Measurements from ENCODE around the gene CHMP3. TPM values are rescaled to one million over a fixed set of nuclear protein-coding genes. Genes with fewer than 3 reads are reported as not detected.

The CHMP3 gene
- total RNA-seq, 1 donor from 2014 or later = 21.9 TPM

DNA sequence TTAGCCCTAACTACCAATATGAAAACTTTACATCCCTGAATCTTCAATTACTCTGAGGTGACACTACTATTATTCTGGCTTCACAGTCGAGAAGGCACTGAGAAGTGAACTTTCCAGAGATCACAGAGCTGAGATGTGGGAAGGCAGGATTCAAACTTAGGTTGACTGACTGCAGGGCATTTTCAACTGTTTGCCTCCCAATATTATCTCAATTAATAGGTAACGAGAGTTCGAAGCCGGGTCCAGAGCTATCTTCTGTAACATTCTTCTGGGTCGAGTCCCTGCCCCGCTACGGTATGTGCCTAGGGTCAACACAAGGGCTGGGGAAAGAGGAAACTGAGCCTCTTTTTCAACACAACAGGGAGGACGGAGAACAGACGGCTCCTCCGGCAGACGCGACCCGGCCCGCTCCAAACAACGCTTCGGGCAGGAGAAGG, 740 bp downstream of the CHMP3 start:
- peaks cover 11% of the 10 kb centered on the region for H3F3A ChIP-seq (ENCODE audit: low read depth)
- Mint-ChIP-seq H3K27ac (peak overlapping the region; percentile 92), H3K4me3 (peak overlapping the region; percentile 93), H3K36me3 (peaks cover 3% of the 10 kb centered on the region), H3K9me3 (no peaks in the 10 kb centered on the region), H3K27me3 (ENCODE audit: insufficient read depth, low read depth) (peaks cover 5% of the 10 kb centered on the region), H3K4me1 (peaks cover 18% of the 10 kb centered on the region)
- peak overlapping the region; percentile 98 for H2AFZ ChIP-seq (replicated peaks)
- H3K27ac ChIP-seq = peak overlapping the region; percentile 98
- peak overlapping the region; percentile 76 for H3K4me3 ChIP-seq
- H3K4me2 ChIP-seq = peak overlapping the region; percentile 88
- DNase-seq (ENCODE audit: low spot score) = no peak
- TF ChIP-seq, protein P1, sequence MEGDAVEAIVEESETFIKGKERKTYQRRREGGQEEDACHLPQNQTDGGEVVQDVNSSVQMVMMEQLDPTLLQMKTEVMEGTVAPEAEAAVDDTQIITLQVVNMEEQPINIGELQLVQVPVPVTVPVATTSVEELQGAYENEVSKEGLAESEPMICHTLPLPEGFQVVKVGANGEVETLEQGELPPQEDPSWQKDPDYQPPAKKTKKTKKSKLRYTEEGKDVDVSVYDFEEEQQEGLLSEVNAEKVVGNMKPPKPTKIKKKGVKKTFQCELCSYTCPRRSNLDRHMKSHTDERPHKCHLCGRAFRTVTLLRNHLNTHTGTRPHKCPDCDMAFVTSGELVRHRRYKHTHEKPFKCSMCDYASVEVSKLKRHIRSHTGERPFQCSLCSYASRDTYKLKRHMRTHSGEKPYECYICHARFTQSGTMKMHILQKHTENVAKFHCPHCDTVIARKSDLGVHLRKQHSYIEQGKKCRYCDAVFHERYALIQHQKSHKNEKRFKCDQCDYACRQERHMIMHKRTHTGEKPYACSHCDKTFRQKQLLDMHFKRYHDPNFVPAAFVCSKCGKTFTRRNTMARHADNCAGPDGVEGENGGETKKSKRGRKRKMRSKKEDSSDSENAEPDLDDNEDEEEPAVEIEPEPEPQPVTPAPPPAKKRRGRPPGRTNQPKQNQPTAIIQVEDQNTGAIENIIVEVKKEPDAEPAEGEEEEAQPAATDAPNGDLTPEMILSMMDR (IDR thresholded peaks at IDR 0.05) = no peak
- TF ChIP-seq EZH2 (IDR thresholded peaks at IDR 0.05) = no peak
- H3K9ac ChIP-seq = peak overlapping the region; percentile 92
- H3K36me3 ChIP-seq = no peaks in the 10 kb centered on the region
- no peaks in the 10 kb centered on the region for H3K9me3 ChIP-seq (ENCODE audit: low read depth)
- peaks cover 48% of the 10 kb centered on the region for H3K79me2 ChIP-seq (ENCODE audit: low read depth)
- H3K27me3 ChIP-seq = no peaks in the 10 kb centered on the region
- H3K4me1 ChIP-seq = peaks cover 7% of the 10 kb centered on the region
- no peaks in the 10 kb centered on the region for H4K20me1 ChIP-seq (ENCODE audit: low read depth)

DNA sequence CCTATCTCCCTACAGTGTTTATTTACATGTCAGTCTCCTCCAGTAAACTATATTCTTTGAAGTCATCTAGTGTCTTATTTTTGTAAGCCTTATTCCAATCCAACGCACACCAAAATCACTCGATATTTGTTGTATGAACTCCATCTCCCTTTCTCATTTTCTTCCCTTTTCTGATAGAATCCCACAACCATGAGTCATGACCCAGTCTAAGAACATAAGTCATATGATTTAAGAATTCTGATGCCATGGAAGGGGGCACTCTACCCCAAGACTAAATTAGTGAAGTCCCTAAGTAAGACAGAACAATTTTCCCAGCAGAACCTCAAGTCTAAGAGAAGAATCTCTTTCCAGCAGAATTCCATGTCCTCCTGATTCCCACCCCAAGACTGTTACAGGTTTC, 5.4 kb downstream of the CHMP3 start:
- Histone ChIP-seq H3K4me2 (no peak overlapping the region), H4K20me1 (ENCODE audit: low read depth) (no peaks in the 10 kb centered on the region)
- H3K4me1 Mint-ChIP-seq = peaks cover 12% of the 10 kb centered on the region

DNA sequence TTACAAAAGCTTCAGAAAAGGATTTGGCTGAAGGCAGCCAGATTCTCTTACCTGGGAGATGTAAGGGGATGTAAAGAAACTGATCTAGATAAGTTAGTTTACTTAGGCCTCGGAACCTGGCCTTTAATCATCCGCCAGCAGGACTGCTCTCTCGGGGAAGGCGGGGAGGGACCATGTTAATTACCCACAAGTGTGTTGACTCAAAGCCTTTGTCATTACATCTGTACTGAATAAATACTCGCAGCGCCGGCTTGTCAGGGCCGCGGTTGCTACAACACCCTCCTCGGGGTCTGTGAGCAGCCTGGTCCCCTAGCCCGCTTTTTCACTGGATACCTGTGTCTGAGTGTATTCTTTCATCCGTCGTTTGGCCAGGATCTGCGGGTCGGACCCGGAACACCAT, 6.7 kb downstream of the CHMP3 start:
- Histone ChIP-seq H3K4me1 (no peaks in the 10 kb centered on the region), H3K27ac (no peak overlapping the region), H3K36me3 (no peaks in the 10 kb centered on the region), H3K9me3 (ENCODE audit: low read depth) (no peaks in the 10 kb centered on the region), H3K9ac (no peak overlapping the region), H3K79me2 (ENCODE audit: low read depth) (peaks cover 64% of the 10 kb centered on the region), H2AFZ (replicated peaks) (no peak overlapping the region), H3K27me3 (no peaks in the 10 kb centered on the region), H3K4me3 (no peak overlapping the region), H3K4me2 (no peak overlapping the region), H4K20me1 (ENCODE audit: low read depth) (no peaks in the 10 kb centered on the region), H3F3A (ENCODE audit: low read depth) (no peaks in the 10 kb centered on the region)
- Mint-ChIP-seq H3K36me3 (peaks cover 23% of the 10 kb centered on the region), H3K27me3 (ENCODE audit: insufficient read depth, low read depth) (peaks cover 5% of the 10 kb centered on the region), H3K4me1 (peaks cover 4% of the 10 kb centered on the region), H3K4me3 (no peak overlapping the region), H3K9me3 (peaks cover 14% of the 10 kb centered on the region), H3K27ac (no peak overlapping the region)
- TF ChIP-seq EZH2phosphoT487 (IDR thresholded peaks at IDR 0.05) (no peak), EZH2 (IDR thresholded peaks at IDR 0.05) (no peak)
- TF ChIP-seq, protein P1 (IDR thresholded peaks at IDR 0.05) = no peak
- no peak for DNase-seq (ENCODE audit: low spot score)

More for the DNA sequence above, 5.4 kb downstream of the CHMP3 start:
- no peak for DNase-seq (ENCODE audit: low spot score)
- Mint-ChIP-seq H3K9me3 (peaks cover 3% of the 10 kb centered on the region), H3K27ac (no peak overlapping the region), H3K27me3 (ENCODE audit: insufficient read depth, low read depth) (peaks cover 5% of the 10 kb centered on the region), H3K36me3 (peaks cover 12% of the 10 kb centered on the region), H3K4me3 (no peak overlapping the region)
- H3K27ac ChIP-seq = no peak overlapping the region
- no peaks in the 10 kb centered on the region for H3K9me3 ChIP-seq (ENCODE audit: low read depth)
- H3K36me3 ChIP-seq = no peaks in the 10 kb centered on the region
- H3F3A ChIP-seq (ENCODE audit: low read depth) = peaks cover 7% of the 10 kb centered on the region
- TF ChIP-seq EZH2phosphoT487 (IDR thresholded peaks at IDR 0.05) (no peak), EZH2 (IDR thresholded peaks at IDR 0.05) (no peak)
- TF ChIP-seq, protein P1 (IDR thresholded peaks at IDR 0.05) = no peak
- H3K79me2 ChIP-seq (ENCODE audit: low read depth) = peaks cover 75% of the 10 kb centered on the region
- no peak overlapping the region for H3K4me3 ChIP-seq
- H3K9ac ChIP-seq = no peak overlapping the region
- H2AFZ ChIP-seq (replicated peaks) = no peak overlapping the region
- H3K27me3 ChIP-seq = no peaks in the 10 kb centered on the region
- H3K4me1 ChIP-seq = peaks cover 7% of the 10 kb centered on the region

All from neural progenitor cell (in vitro differentiated cells).